Endothelial cell of umbilical vein (primary cell): ENCODE data around the gene SNRPF. TPM values are rescaled to one million over a fixed set of nuclear protein-coding genes. Genes with fewer than 3 reads are reported as not detected.

ENCODE experiments used
- BruUV-seq: library from RNA; stranded (reverse); fragments of 400-500 nt; replicated peaks from 2 replicates; lab custom pipeline; 2021; lab: Mats Ljungman, UMichigan
- CTCF ChIA-PET: fragments of 300-600, 350-600 bp; sonication (Branson Sonifier 250); formaldehyde crosslinking; loops from one replicate; lab custom pipeline; 2021; ENCODE audit warnings: antibody characterized with exemption, inconsistent platforms; lab: Charles Lee
- POLR2A ChIA-PET: fragments of 300-600, 350-600 bp; sonication (Branson Sonifier 250); formaldehyde crosslinking; loops from one replicate; lab custom pipeline; 2021; ENCODE audit warnings: antibody characterized with exemption, inconsistent platforms; lab: Charles Lee
- DNase-seq: peaks from one replicate; pipeline ENCODE4 v3.0.0-alpha.2; 2011; ENCODE audit warnings: low read depth, low spot score
- FAIRE-seq: peaks from 2 replicates; lab custom pipeline; 2011; peaks lifted over from hg19 to GRCh38; lab: Jason Lieb, UNC
- H2AFZ ChIP-seq: 2 replicates; pipeline ENCODE4 v1.6.0; 2012; ENCODE audit warnings: low read depth, low read length, control low read depth, inconsistent platforms
- H3K27ac ChIP-seq: 2 replicates; pipeline ENCODE4 v1.5.1; 2011; ENCODE audit warnings: low read depth, mild to moderate bottlenecking, control low read depth, low read length, moderate library complexity; ENCODE audit not compliant: insufficient read depth
- H3K27me3 ChIP-seq, 2 experiments: 2 replicates each; pipeline versions ENCODE4 v1.6.0 to v1.6.1; 2011; ENCODE audit warnings: low read length in 2 of 2, mixed read lengths in 1 of 2; ENCODE audit not compliant: control insufficient read depth in 2 of 2, insufficient read depth in 2 of 2
- H3K36me3 ChIP-seq, 2 experiments: 2 replicates in 1 of 2; 3 replicates in 1 of 2; pipeline ENCODE4 v1.5.1; 2011; ENCODE audit warnings: low read length in 2 of 2, mild to moderate bottlenecking in 1 of 2, moderate library complexity in 1 of 2; ENCODE audit not compliant: control insufficient read depth in 2 of 2, insufficient read depth in 2 of 2; ENCODE audit errors: extremely low read depth in 1 of 2
- H3K4me1 ChIP-seq: 3 replicates; pipeline ENCODE4 v1.5.1; 2011; ENCODE audit warnings: mild to moderate bottlenecking, low read length; ENCODE audit not compliant: control insufficient read depth, insufficient read depth; ENCODE audit errors: extremely low read depth
- H3K4me2 ChIP-seq: 2 replicates; pipeline ENCODE4 v1.6.1; 2011; ENCODE audit warnings: low read length, control low read depth, mixed read lengths; ENCODE audit not compliant: insufficient read depth
- H3K4me3 ChIP-seq, 3 experiments: fragments of 200-600 bp in 1 of 3; sonication (generic), shearing (Covaris generic) in 1 of 3; replicated peaks in 1 of 3; 2 replicates each; pipeline ENCODE4 v1.5.1; 2011 to 2016; ENCODE audit warnings: control low read depth in 3 of 3, low read length in 3 of 3, mild to moderate bottlenecking in 2 of 3, inconsistent platforms in 1 of 3, low read depth in 1 of 3, moderate library complexity in 1 of 3; ENCODE audit not compliant: insufficient read depth in 1 of 3
- H3K79me2 ChIP-seq: 2 replicates; pipeline ENCODE4 v1.6.0; 2012; ENCODE audit warnings: low read length, inconsistent platforms; ENCODE audit not compliant: control insufficient read depth, insufficient read depth
- H3K9ac ChIP-seq: replicated peaks from 2 replicates; pipeline ENCODE3; 2011; ENCODE audit warnings: low read length, control low read depth; ENCODE audit not compliant: insufficient read depth; ENCODE audit errors: extremely low read depth
- H3K9me1 ChIP-seq: replicated peaks from 3 replicates; pipeline ENCODE4 v1.6.0; 2011; ENCODE audit warnings: mild to moderate bottlenecking, low read length; ENCODE audit not compliant: control insufficient read depth, insufficient read depth; ENCODE audit errors: extremely low read depth
- H3K9me3 ChIP-seq: replicated peaks from 2 replicates; pipeline ENCODE4 v1.5.1; 2012; ENCODE audit warnings: low read length, inconsistent platforms; ENCODE audit not compliant: control insufficient read depth, insufficient read depth
- H4K20me1 ChIP-seq: replicated peaks from 2 replicates; pipeline ENCODE3; 2011; ENCODE audit warnings: mild to moderate bottlenecking, low read length; ENCODE audit not compliant: control insufficient read depth, insufficient read depth; ENCODE audit errors: extremely low read depth
- CTCF ChIP-seq, 2 donors: IDR thresholded peaks; 1 replicate in 1 of 2; 2 replicates in 1 of 2; pipeline ENCODE4 v1.5.1; 2011; ENCODE audit warnings: low read length in 2 of 2, mild to moderate bottlenecking in 2 of 2, moderate library complexity in 2 of 2, control low read depth in 1 of 2, inconsistent platforms in 1 of 2, low read depth in 1 of 2; ENCODE audit not compliant: insufficient read depth in 1 of 2; ENCODE audit errors: extremely low read depth in 1 of 2
- EZH2 ChIP-seq: IDR thresholded peaks from 2 replicates; pipeline ENCODE4 v1.6.1; 2012; ENCODE audit warnings: borderline replicate concordance, low read depth, mild to moderate bottlenecking, moderate library complexity, low read length, inconsistent platforms; ENCODE audit not compliant: severe bottlenecking
- FOS ChIP-seq: IDR thresholded peaks from 2 replicates; pipeline ENCODE4 v1.6.1; 2011; ENCODE audit warnings: mild to moderate bottlenecking, low read length, moderate library complexity, borderline replicate concordance; ENCODE audit not compliant: insufficient read depth
- GATA2 ChIP-seq: IDR thresholded peaks from 2 replicates; pipeline ENCODE4 v1.7.0; 2011; ENCODE audit warnings: low read depth, mild to moderate bottlenecking, moderate library complexity, mixed read lengths, low read length; ENCODE audit not compliant: insufficient read length, insufficient read depth
- JUN ChIP-seq: IDR thresholded peaks from 2 replicates; pipeline ENCODE4 v1.6.1; 2011; ENCODE audit warnings: borderline replicate concordance, low read depth; ENCODE audit not compliant: insufficient read length, insufficient read depth
- MAX ChIP-seq: IDR thresholded peaks from 2 replicates; pipeline ENCODE4 v1.6.1; 2011; ENCODE audit not compliant: insufficient read depth, insufficient read length
- MYC ChIP-seq: IDR thresholded peaks from one replicate; pipeline ENCODE4 v1.6.1; 2011; ENCODE audit warnings: mild to moderate bottlenecking, low read depth, low read length
- POLR2A ChIP-seq: IDR thresholded peaks from 2 replicates; pipeline ENCODE4 v1.6.1; 2012; ENCODE audit warnings: low read depth, mild to moderate bottlenecking, control low read depth, low read length
- POLR2AphosphoS5 ChIP-seq: IDR thresholded peaks from 2 replicates; pipeline ENCODE4 v1.6.1; 2012; ENCODE audit warnings: low read depth, mild to moderate bottlenecking, control low read depth, low read length, moderate library complexity; ENCODE audit not compliant: insufficient read depth
- dilution Hi-C: fragments of 300-500 bp; cut with MboI; formaldehyde crosslinking; loops from one replicate; pipeline ENCODE4 v1.15.0; 2019; ENCODE audit warnings: low sequenced_read_pairs; ENCODE audit not compliant: extremely low pct_ligation_motif_present
- intact Hi-C: fragments of 100-400 bp; cut with micrococcal nuclease; formaldehyde crosslinking; loops from one replicate; pipeline ENCODE4 v1.10.0; 2022
- polyA plus RNA-seq, 4 experiments: library from polyadenylated mRNA; depleted of rRNA in 3 of 4; stranded (reverse) in 3 of 4; unstranded in 1 of 4; fragments of >200 nt; gene quantifications; 2 replicates each; pipeline versions ENCODE4 v1.2.1 to v1.2.3, GENCODE V29; 2011 to 2012; ENCODE audit warnings: missing spikeins in 1 of 4
- total RNA-seq: library from RNA; stranded (reverse); gene quantifications from 2 replicates; pipeline ENCODE4 v1.2.3, GENCODE V29; 2021

SNRPF gene
- total and polyA plus RNA-seq, 2 donors (not counting 3 experiments of a cell fraction or from before 2014, with no cell fraction given), result 17.1 to 36.6 TPM

GRCh38 chr12:95837240-95838038 is 21.3 kb upstream of the SNRPF start:
- FAIRE-seq (no peak), DNase-seq (no peak)
- no peaks in the 10 kb centered on the region for H3K27me3 ChIP-seq
- intact Hi-C loops, result no loop called here
- H3K79me2 ChIP-seq, result no peaks in the 10 kb centered on the region
- H3K9me1 ChIP-seq, result no peaks in the 10 kb centered on the region
- TF ChIP-seq GATA2, result no peak
- no peak for TF ChIP-seq MAX
- TF ChIP-seq EZH2, result no peak
- no peak for TF ChIP-seq CTCF (IDR thresholded peaks at IDR 0.05; ENCODE audit: extremely low read depth in 1 of 2, insufficient read depth in 1 of 2, low read depth in 1 of 2, low read length in 2 of 2)
- no peak for TF ChIP-seq POLR2A
- TF ChIP-seq FOS, result no peak
- TF ChIP-seq MYC, result no peak
- TF ChIP-seq POLR2AphosphoS5, result no peak
- no peak for TF ChIP-seq JUN
- no peaks in the 10 kb centered on the region for H3K9me3 ChIP-seq
- H3K4me1 ChIP-seq, result peaks cover 30% of the 10 kb centered on the region
- no peak overlapping the region for H3K9ac ChIP-seq
- H3K4me2 ChIP-seq, result peak overlapping the region; percentile 88
- H3K27ac ChIP-seq, result peak overlapping the region; percentile 3
- dilution Hi-C loops, result no loop called here
- no peaks in the 10 kb centered on the region for H4K20me1 ChIP-seq
- no peak overlapping the region for H3K4me3 ChIP-seq
- CTCF ChIA-PET, result interaction anchor here (0.9 to 1.6 kb wide), 4 partner anchors 11 to 303 kb away, joined by 3 to 5 read pairs (median 4); no protein-coding TSS in a partner anchor
- H3K36me3 ChIP-seq, result no peaks in the 10 kb centered on the region
- POLR2A ChIA-PET, result interaction anchor here (0.8 kb wide), 1 partner anchor 324 kb away, joined by 3 read pairs; no protein-coding TSS in a partner anchor
- H2AFZ ChIP-seq, result peak overlapping the region; percentile 88
- no TSS peak for BruUV-seq
